Lung (tissue), 12 donors: Measurements from ENCODE around the gene OGFR. TPM values are rescaled to one million over a fixed set of nuclear protein-coding genes. Genes with fewer than 3 reads are reported as not detected.

Source experiments
- ATAC-seq: fragments of 200-7000 bp; cut with Tn5 transposase; one replicate; pipeline ENCODE4 v1.9.1; 2020; ENCODE audit warnings: moderate number of reproducible peaks; ENCODE audit not compliant: insufficient read depth, low FRiP score
- DNase-seq, 3 donors: peaks; one replicate each; pipeline ENCODE4 v3.0.0-alpha.2; 2013 to 2017
- H3K27ac ChIP-seq, 2 donors: one replicate each; pipeline ENCODE4 v1.5.1; 2013; ENCODE audit warnings: mild to moderate bottlenecking in 2 of 2, moderate library complexity in 2 of 2, control low read depth in 1 of 2, inconsistent platforms in 1 of 2, low read depth in 1 of 2, low read length in 1 of 2
- H3K27me3 ChIP-seq, 3 donors: one replicate each; pipeline ENCODE4 v1.5.1; 2013; ENCODE audit warnings: low read length in 2 of 3; ENCODE audit not compliant: control insufficient read depth in 3 of 3, insufficient read depth in 3 of 3
- H3K36me3 ChIP-seq, 4 donors: one replicate each; pipeline ENCODE4 v1.5.1; 2013; ENCODE audit warnings: low read length in 4 of 4, mild to moderate bottlenecking in 1 of 4, moderate library complexity in 1 of 4; ENCODE audit not compliant: control insufficient read depth in 4 of 4, insufficient read depth in 4 of 4
- H3K4me1 ChIP-seq, 5 donors: one replicate each; pipeline ENCODE4 v1.5.1; 2013; ENCODE audit warnings: low read length in 5 of 5, mild to moderate bottlenecking in 2 of 5, moderate library complexity in 1 of 5; ENCODE audit not compliant: control insufficient read depth in 5 of 5, insufficient read depth in 5 of 5
- H3K4me3 ChIP-seq: one replicate; pipeline ENCODE4 v1.5.1; 2013; ENCODE audit warnings: mild to moderate bottlenecking, control low read depth, moderate library complexity
- H3K9ac ChIP-seq, 2 donors: one replicate each; pipeline ENCODE4 v1.5.1; 2013; ENCODE audit warnings: low read length in 2 of 2, control low read depth in 1 of 2; ENCODE audit not compliant: insufficient read depth in 1 of 2
- H3K9me3 ChIP-seq, 4 donors: one replicate each; pipeline ENCODE4 v1.5.1; 2013; ENCODE audit warnings: low read length in 3 of 4, mild to moderate bottlenecking in 1 of 4, moderate library complexity in 1 of 4; ENCODE audit not compliant: control insufficient read depth in 4 of 4, insufficient read depth in 3 of 4
- CTCF ChIP-seq: IDR thresholded peaks from 2 replicates; pipeline ENCODE4 v1.5.1; 2012; ENCODE audit warnings: mild to moderate bottlenecking; ENCODE audit errors: control extremely low read depth, extremely low read depth
- WGBS, 2 donors: extraction: QIAGEN DNeasy Blood & Tissue Kit; methylation state at CpG; one replicate each; pipeline ENCODE4 v1.1.7; 2013; 5-methylcytosine and 5-hydroxymethylcytosine counted together
- polyA plus RNA-seq, 2 donors: library from polyadenylated mRNA; stranded (reverse); fragments of 200-250 nt; gene quantifications; one replicate each; pipeline ENCODE4 v1.2.1, GENCODE V29; 2013
- total RNA-seq, 2 donors: library from RNA; depleted of rRNA in 1 of 2; stranded (reverse); fragments of >200 nt in 1 of 2; gene quantifications; one replicate each; pipeline ENCODE4 v1.2.1, GENCODE V29; 2014 to 2021
- donor health status: control.
- donor health status: control.
- donor health status: Bipolar disorder and iron deficiency.
- donor health status: healthy.
- donor health status: DM: yes; HTN: yes; CAD: no.

The OGFR gene
- total and polyA plus RNA-seq, 4 donors = 38.0 to 73.1 (median 63.9) TPM

GRCh38 chr20:62811320-62811719, 6.7 kb downstream of the OGFR start:
- peaks cover 0 to 12% (median 11%) of the 10 kb centered on the region in 3 donors for H3K27me3 ChIP-seq
- TF ChIP-seq CTCF = no peak
- peaks cover 0 to 7% (median 0%) of the 10 kb centered on the region in 4 donors for H3K9me3 ChIP-seq
- 95 to 98% methylated on average over 21 of the region's 21 CpGs for WGBS, 2 donors
- ATAC-seq = no peak
- DNase-seq = no peak
- H3K4me3 ChIP-seq = no peak overlapping the region
- no peak overlapping the region for H3K9ac ChIP-seq
- peaks cover 0 to 25% (median 3%) of the 10 kb centered on the region in 5 donors for H3K4me1 ChIP-seq
- H3K27ac ChIP-seq = no peak overlapping the region
- peaks cover 5 to 59% (median 23%) of the 10 kb centered on the region in 4 donors for H3K36me3 ChIP-seq

GRCh38 chr20:62811720-62812119, 7.1 kb downstream of the OGFR start:
- H3K9me3 ChIP-seq = peaks cover 0 to 7% (median 0%) of the 10 kb centered on the region in 4 donors
- peaks cover 5 to 59% (median 23%) of the 10 kb centered on the region in 4 donors for H3K36me3 ChIP-seq
- peaks cover 0 to 12% (median 11%) of the 10 kb centered on the region in 3 donors for H3K27me3 ChIP-seq
- no peak overlapping the region for H3K27ac ChIP-seq
- H3K4me1 ChIP-seq = peaks cover 0 to 24% (median 2%) of the 10 kb centered on the region in 5 donors
- ATAC-seq (no peak), DNase-seq (no peak)
- no peak overlapping the region for H3K4me3 ChIP-seq
- TF ChIP-seq CTCF = no peak
- 85 to 90% methylated on average over 10 of the region's 10 CpGs for WGBS, 2 donors
- no peak overlapping the region for H3K9ac ChIP-seq

GRCh38 chr20:62812181-62812906, 7.7 kb downstream of the OGFR start:
- Histone ChIP-seq H3K27ac (no peak overlapping the region), H3K9ac (no peak overlapping the region), H3K4me1 (peaks cover 0 to 25% (median 2%) of the 10 kb centered on the region in 5 donors), H3K4me3 (no peak overlapping the region), H3K36me3 (peaks cover 5 to 58% (median 23%) of the 10 kb centered on the region in 4 donors), H3K9me3 (peaks cover 0 to 7% (median 0%) of the 10 kb centered on the region in 4 donors), H3K27me3 (peaks cover 0 to 12% (median 11%) of the 10 kb centered on the region in 3 donors)
- TF ChIP-seq CTCF = no peak
- ATAC-seq (no peak), DNase-seq (no peak)
- 69 to 87% methylated on average over 42 to 43 of the region's 43 CpGs for WGBS, 2 donors
